ENCODE data around the gene FADS2. TPM values are rescaled to one million over a fixed set of nuclear protein-coding genes. Genes with fewer than 3 reads are reported as not detected.

Gene FADS2
- total and polyA plus RNA-seq, 2 of the 13 experiments (the other 11 are each of a cell fraction or from before 2014, with no cell fraction given) = 90.1 to 124 TPM

DNA sequence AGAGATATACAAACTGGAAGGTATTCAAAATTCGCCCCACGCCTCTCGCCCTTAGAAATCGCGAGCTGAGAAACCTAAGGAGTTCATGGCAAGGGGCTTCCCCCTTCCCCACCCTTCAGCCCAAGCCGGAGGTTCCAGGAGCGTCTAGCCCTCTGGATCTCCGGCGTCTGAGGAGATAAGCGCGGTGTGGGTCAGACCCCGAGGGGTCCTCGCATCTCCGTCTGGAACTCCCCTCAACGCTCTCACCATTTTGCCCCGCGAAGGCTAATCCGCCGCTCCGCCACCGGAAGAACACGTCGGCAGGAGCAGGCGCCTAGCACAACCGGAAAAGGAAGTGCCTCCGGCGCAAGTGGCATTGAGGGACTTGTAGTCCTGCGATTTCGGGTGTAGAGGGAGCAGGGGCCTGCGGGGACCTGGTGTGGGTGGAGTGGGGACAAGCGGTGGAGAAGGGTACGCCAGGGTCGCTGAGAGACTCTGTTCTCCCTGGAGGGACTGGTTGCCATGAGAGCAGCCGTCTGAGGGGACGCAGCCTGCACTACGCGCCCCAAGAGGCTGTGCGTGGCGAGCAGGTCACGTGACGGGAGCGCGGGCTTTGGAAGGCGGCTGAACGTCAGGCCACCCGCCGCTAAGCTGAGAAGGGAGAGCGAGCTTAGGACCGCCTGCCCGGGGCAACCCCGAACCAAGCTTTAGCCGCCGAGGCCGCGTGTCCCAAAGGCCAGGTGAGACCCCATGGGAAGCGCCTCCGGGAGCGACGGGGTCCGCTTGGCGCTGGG, 35.6 kb upstream of the FADS2 start, which contains the start of the genes FEN1 and TMEM258 (continued):
- TF ChIP-seq, protein P1, sequence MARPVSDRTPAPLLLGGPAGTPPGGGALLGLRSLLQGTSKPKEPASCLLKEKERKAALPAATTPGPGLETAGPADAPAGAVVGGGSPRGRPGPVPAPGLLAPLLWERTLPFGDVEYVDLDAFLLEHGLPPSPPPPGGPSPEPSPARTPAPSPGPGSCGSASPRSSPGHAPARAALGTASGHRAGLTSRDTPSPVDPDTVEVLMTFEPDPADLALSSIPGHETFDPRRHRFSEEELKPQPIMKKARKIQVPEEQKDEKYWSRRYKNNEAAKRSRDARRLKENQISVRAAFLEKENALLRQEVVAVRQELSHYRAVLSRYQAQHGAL (CRISPR knock-in tag; IDR thresholded peaks at IDR 0.05; ENCODE audit: not compliant biosample characterization) = no peak
- TF ChIP-seq RFX3 (CRISPR knock-in tag; IDR thresholded peaks at IDR 0.05) = no peak
- TF ChIP-seq MEIS2 (CRISPR knock-in tag; IDR thresholded peaks at IDR 0.05) = peak; percentile 43; the same call in 1 of the 2 replicates
- no peak for TF ChIP-seq HNRNPL (IDR thresholded peaks at IDR 0.05; ENCODE audit: low read depth, low read length)
- peak; percentile 97 for TF ChIP-seq ELF1 (CRISPR knock-in tag; IDR thresholded peaks at IDR 0.05)
- 0 out of 2 replicates have a peak, but pooled peaks have one; percentile 55 for TF ChIP-seq GATA4 (IDR thresholded peaks at IDR 0.05; ENCODE audit: borderline replicate concordance, low read depth)
- TF ChIP-seq EP300 (IDR thresholded peaks at IDR 0.05; ENCODE audit: low read depth in 2 of 2, low read length in 2 of 2) = no peak
- 0 out of 2 replicates have a peak, but pooled peaks have one; percentile 5 for TF ChIP-seq EP300 (CRISPR knock-in tag; IDR thresholded peaks at IDR 0.05; ENCODE audit: borderline replicate concordance)
- TF ChIP-seq YEATS2 (CRISPR knock-in tag; IDR thresholded peaks at IDR 0.05; ENCODE audit: borderline replicate concordance) = peak; percentile 94
- TF ChIP-seq, protein P2, sequence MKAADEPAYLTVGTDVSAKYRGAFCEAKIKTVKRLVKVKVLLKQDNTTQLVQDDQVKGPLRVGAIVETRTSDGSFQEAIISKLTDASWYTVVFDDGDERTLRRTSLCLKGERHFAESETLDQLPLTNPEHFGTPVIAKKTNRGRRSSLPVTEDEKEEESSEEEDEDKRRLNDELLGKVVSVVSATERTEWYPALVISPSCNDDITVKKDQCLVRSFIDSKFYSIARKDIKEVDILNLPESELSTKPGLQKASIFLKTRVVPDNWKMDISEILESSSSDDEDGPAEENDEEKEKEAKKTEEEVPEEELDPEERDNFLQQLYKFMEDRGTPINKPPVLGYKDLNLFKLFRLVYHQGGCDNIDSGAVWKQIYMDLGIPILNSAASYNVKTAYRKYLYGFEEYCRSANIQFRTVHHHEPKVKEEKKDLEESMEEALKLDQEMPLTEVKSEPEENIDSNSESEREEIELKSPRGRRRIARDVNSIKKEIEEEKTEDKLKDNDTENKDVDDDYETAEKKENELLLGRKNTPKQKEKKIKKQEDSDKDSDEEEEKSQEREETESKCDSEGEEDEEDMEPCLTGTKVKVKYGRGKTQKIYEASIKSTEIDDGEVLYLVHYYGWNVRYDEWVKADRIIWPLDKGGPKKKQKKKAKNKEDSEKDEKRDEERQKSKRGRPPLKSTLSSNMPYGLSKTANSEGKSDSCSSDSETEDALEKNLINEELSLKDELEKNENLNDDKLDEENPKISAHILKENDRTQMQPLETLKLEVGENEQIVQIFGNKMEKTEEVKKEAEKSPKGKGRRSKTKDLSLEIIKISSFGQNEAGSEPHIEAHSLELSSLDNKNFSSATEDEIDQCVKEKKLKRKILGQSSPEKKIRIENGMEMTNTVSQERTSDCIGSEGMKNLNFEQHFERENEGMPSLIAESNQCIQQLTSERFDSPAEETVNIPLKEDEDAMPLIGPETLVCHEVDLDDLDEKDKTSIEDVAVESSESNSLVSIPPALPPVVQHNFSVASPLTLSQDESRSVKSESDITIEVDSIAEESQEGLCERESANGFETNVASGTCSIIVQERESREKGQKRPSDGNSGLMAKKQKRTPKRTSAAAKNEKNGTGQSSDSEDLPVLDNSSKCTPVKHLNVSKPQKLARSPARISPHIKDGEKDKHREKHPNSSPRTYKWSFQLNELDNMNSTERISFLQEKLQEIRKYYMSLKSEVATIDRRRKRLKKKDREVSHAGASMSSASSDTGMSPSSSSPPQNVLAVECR (CRISPR knock-in tag; IDR thresholded peaks at IDR 0.05; ENCODE audit: borderline replicate concordance) = peak; percentile 99
- TF ChIP-seq SP2 (CRISPR knock-in tag; IDR thresholded peaks at IDR 0.05) = peak; percentile 58; the same call in 1 of the 2 replicates
- peak; percentile 55; the same call in 1 of the 2 replicates for TF ChIP-seq KLF6 (CRISPR knock-in tag; IDR thresholded peaks at IDR 0.05)
- TF ChIP-seq POLR2A (IDR thresholded peaks at IDR 0.05; ENCODE audit: insufficient read depth in 1 of 2, low read depth in 2 of 2, low read length in 2 of 2) = peak; percentile 79 to 89
- no peak for TF ChIP-seq SYNCRIP (IDR thresholded peaks at IDR 0.05; ENCODE audit: insufficient read depth, low read depth, low read length)
- TF ChIP-seq BORCS8-MEF2B (CRISPR knock-in tag; IDR thresholded peaks at IDR 0.05) = peak; percentile 66
- 0 out of 2 replicates have a peak, but pooled peaks have one; percentile 61 for TF ChIP-seq ZNF160 (CRISPR knock-in tag; IDR thresholded peaks at IDR 0.05)
- TF ChIP-seq EHMT2 (IDR thresholded peaks at IDR 0.05; ENCODE audit: borderline replicate concordance, low read depth, low read length) = no peak
- TF ChIP-seq, protein P3, sequence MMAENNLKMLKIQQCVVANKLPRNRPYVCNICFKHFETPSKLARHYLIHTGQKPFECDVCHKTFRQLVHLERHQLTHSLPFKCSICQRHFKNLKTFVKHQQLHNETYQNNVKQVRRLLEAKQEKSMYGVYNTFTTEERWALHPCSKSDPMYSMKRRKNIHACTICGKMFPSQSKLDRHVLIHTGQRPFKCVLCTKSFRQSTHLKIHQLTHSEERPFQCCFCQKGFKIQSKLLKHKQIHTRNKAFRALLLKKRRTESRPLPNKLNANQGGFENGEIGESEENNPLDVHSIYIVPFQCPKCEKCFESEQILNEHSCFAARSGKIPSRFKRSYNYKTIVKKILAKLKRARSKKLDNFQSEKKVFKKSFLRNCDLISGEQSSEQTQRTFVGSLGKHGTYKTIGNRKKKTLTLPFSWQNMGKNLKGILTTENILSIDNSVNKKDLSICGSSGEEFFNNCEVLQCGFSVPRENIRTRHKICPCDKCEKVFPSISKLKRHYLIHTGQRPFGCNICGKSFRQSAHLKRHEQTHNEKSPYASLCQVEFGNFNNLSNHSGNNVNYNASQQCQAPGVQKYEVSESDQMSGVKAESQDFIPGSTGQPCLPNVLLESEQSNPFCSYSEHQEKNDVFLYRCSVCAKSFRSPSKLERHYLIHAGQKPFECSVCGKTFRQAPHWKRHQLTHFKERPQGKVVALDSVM (CRISPR knock-in tag; IDR thresholded peaks at IDR 0.05) = no peak; the same call in 1 of the 2 replicates
- peak; percentile 68; the same call in 1 of the 2 replicates for TF ChIP-seq ZFP36L1 (CRISPR knock-in tag; IDR thresholded peaks at IDR 0.05)
- TF ChIP-seq TBX2 (CRISPR knock-in tag; IDR thresholded peaks at IDR 0.05; ENCODE audit: borderline replicate concordance) = 0 out of 2 replicates have a peak, but pooled peaks have one; percentile 40
- TF ChIP-seq ZBTB42 (CRISPR knock-in tag; IDR thresholded peaks at IDR 0.05) = 0 out of 2 replicates have a peak, but pooled peaks have one; percentile 44
- peak; percentile 25; the same call in 1 of the 2 replicates for TF ChIP-seq ZNF619 (CRISPR knock-in tag; IDR thresholded peaks at IDR 0.05)
- TF ChIP-seq GABPB1 (CRISPR knock-in tag; IDR thresholded peaks at IDR 0.05) = peak; percentile 99

Data from HepG2 (cell line).